Glomerular visceral epithelial cell (primary cell): ENCODE data around the gene CDH23.

ENCODE experiments used
- DNase-seq: peaks from one replicate; pipeline ENCODE4 v3.0.0-alpha.2; 2016; ENCODE audit errors: extremely low spot score

Gene CDH23

DNA sequence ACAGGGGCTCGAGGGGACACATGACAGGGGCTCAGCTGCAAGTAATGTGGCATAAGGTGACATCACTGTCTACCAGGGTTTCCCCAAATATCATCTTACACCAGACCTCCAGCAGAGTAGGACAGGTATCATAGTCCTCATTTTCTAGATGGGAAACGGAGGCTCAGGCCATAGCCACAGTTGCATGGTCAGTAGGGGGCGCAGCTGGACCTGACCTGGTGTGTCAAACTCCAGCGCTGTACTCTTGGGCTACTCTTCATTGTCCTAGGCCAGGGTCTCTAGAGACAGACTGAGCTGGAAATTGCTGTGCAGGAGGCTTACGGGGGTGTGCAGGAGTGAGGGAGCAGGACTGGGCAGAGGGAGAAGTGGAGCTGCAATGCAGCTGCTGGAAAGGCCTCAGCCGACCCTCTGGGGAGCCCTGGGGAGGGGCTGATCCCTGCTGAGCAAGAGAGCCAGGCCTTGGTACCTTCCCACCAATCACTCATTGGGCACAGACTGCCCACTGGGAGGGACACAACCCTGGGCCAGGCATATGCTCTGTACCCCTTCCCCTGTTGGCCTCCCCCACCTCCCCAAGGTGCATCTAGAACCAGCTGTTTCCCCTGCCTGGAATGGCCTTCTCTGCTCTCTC, 89.9 kb downstream of the CDH23 start:
- DNase-seq: peak; percentile 29

- no peak for DNase-seq
Observed at GRCh38 chr10:71487726-71488125, 91.0 kb downstream of the CDH23 start.

GRCh38 chr10:71489077-71489476, 92.4 kb downstream of the CDH23 start:
- DNase-seq: no peak

- no peak for DNase-seq
Observed at GRCh38 chr10:71492872-71493271, 96.2 kb downstream of the CDH23 start.

DNA sequence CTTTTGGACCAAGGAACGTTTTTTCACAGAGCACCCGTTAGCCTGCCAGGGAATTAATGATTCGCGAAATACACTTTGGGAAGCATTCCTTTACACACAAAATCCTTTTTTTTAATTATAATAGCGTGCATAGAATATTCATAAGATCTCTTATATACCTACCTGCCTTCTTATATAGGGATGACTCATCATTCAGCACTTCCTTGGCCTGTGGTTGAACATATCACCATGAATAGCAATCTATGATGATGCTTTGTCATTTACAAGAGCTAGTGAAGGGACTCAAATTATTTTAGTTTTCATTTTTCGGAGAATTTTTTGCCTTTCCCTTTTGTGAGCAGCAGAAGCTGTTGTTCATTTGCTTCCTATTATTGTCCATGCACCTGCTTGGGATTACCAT, 97.0 kb downstream of the CDH23 start:
- no peak for DNase-seq

DNA sequence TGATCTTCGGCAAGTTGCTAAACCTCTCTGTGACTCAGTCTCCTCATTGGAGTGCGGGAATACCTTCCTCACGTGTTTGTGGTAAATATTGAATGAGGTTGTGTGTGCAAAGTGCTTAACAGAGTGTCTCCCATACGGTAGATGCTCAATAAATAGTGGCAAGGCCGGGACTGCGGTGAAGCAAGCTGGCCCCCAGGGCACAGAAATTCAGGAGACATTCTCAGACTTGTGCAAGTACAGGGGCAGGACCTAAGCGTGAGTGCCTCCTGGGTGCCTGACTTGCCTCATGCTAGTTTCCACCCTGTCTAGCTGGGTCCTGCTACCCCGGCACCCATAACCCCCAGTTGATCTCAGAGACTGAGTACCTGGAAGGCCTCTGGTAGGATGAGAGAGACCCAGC, 97.8 kb downstream of the CDH23 start:
- DNase-seq: no peak

DNA sequence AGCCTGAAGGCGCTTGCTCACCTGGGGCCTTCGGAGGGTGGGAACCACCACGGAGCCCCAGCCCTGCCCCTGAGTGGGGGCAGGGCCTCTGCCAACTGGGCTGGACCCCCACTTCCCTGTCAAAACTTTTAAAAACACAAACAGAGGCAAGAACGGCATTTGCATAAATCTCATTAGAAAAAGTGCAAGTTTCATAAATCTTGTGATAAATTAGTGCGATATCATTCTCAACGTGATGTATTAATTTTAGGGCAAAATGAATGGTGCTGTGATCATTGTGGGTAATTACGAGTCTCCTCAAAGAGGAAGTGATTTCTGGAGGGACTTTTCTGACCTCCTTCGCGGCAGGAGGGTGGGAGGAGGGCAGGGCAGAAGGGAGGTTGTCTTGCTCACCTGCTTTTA, 98.3 kb downstream of the CDH23 start:
- no peak for DNase-seq

- DNase-seq: no peak
Observed at GRCh38 chr10:71496927-71497762, 100.4 kb downstream of the CDH23 start.

- DNase-seq: no peak
Observed at GRCh38 chr10:71497763-71498326, 101.1 kb downstream of the CDH23 start.

DNA sequence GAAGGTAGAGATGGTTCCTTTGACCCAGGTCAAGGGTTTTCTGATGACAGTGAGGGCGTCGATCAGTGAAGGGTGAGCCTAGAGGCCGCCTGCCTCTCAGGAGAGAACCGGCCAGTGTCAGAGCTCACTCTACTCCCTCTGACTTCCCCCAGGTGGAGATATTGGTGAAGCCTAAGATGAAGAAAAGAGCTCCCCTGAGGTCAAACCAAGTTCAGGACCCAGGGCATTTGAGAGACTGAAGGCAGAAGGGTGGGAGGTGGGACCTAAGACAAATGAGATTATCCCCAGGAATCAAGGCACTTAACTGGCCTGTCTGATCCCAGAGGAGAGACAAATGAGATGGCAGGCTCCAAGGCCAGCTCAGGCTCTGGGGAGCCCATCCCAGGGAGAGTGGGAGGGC, 104.7 kb downstream of the CDH23 start:
- DNase-seq: no peak

- DNase-seq: no peak
Observed at GRCh38 chr10:71502190-71502589, 105.5 kb downstream of the CDH23 start.

- no peak for DNase-seq
Observed at GRCh38 chr10:71502851-71503250, 106.1 kb downstream of the CDH23 start.

DNA sequence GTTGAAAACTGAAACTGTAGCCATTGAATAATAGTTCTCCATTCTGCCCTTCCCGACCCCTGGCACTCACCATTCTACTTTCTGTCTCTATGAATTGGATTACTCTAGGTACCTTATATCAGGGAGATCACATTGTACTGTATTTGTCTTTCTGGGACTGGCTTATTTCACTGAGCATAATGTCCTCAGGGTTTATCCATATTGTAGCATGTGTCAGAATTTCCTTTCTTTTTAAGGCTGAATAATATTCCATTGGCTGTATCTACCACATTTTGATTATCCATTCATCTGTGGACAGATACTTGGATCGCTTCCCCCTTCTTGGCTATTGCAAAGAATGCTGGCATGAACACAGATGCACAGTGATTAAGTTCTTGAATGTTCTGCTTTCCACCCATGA, 107.4 kb downstream of the CDH23 start:
- no peak for DNase-seq

DNA sequence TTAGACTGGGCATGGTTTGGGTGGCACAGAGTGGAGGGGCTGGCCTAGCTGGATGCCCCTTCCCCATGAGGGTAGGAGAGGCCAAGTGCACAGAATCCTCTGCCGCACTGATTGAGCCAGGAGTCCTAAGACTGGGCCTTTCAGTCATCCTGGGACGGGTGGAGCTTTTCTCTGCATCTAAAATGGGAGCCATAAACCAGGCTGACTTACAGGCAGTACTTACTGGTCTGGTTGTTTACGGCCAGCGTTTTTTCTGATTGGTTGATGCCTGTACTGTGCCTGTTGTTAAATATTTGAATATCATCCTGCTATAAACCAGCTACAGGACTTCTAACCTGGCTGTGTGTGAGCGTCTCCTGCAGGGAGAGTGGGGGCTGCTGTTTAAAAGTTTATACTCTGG, 107.8 kb downstream of the CDH23 start:
- DNase-seq: no peak

- no peak for DNase-seq
Observed at GRCh38 chr10:71505862-71506261, 109.1 kb downstream of the CDH23 start.

- no peak for DNase-seq
Observed at GRCh38 chr10:71509444-71509843, 112.7 kb downstream of the CDH23 start.

GRCh38 chr10:71511206-71511605, 114.5 kb downstream of the CDH23 start:
- DNase-seq: no peak

DNA sequence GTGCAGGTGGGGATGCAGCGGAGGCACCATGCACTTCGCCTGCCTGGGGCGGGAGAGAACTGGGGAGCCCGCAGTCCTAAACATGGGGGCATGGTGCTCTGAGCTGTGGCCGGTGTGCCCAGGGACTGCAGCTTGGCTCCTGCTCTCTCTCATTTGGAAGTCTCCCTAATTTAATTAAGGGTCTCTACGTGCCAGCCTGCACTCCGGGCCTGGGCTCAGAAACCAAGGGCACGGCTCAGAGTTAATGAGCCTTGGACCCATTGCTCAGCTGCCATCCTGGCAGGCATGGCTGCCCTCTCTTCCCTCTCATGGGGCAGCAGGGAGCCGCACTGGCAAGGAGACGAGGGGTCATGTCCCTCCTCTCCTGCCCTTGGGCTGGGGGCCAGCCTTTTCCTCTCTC, 115.6 kb downstream of the CDH23 start:
- no peak for DNase-seq

GRCh38 chr10:71512761-71513539, 116.2 kb downstream of the CDH23 start:
- peak; percentile 46 for DNase-seq

- DNase-seq: no peak
Observed at GRCh38 chr10:71513540-71513853, 116.8 kb downstream of the CDH23 start.

- DNase-seq: no peak
Observed at GRCh38 chr10:71513936-71514335, 117.2 kb downstream of the CDH23 start.

DNA sequence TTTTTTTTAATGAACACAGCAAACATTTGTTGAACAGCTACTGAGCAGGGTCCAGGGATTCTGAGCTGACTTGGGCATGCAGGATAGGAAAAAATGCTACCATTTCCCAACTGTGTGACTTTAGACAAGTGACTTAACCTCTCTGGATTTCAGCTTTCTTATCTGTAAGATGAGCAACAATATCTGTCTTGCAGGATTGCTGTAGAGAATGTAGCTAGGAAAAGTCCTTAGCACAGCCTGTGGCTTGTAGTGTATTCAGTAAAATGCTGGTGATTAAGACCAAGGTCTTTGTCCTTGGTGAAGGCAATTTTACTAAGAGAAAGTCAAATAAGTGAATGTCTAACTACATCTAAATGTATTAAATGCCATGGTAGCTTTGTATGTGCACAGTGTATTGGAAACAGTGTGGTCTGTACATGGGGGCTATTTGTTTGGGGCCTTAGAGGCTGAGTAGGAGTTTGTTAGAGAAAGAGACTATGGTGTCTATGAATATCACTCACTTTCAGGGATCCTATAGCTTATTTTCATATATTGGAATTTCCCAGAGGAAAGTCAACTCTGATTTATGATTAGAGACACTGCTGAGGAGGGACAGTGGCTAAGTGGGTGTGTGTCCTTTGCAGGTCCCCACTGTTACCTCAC, 118.9 kb downstream of the CDH23 start:
- no peak for DNase-seq
